OCI-LY1 (cell line): ENCODE measurements around the gene LPAR5.

Experiments used
- H2AFZ ChIP-seq: fragments of 200-600 bp; sonication (generic), shearing (Covaris generic); 2 replicates; pipeline ENCODE4 v1.6.0; 2014; ENCODE audit warnings: antibody characterized with exemption, mild to moderate bottlenecking, low read length
- H3F3A ChIP-seq: fragments of 200-600 bp; sonication (generic), shearing (Covaris generic); 2 replicates; pipeline ENCODE4 v1.6.0; 2014; ENCODE audit warnings: mild to moderate bottlenecking, antibody characterized with exemption, low read length, moderate library complexity; ENCODE audit not compliant: insufficient read depth
- H3K27ac ChIP-seq: fragments of 200-600 bp; sonication (generic); 2 replicates; pipeline ENCODE4 v1.5.1; 2014; ENCODE audit warnings: low read length, mixed run types, mild to moderate bottlenecking, low read depth; ENCODE audit not compliant: poor library complexity, severe bottlenecking
- H3K27me3 ChIP-seq: fragments of 200-600 bp; sonication (generic); 2 replicates; pipeline ENCODE4 v1.6.0; 2014; ENCODE audit warnings: antibody characterized with exemption, mild to moderate bottlenecking, low read length, moderate library complexity; ENCODE audit not compliant: insufficient read depth
- H3K36me3 ChIP-seq: fragments of 200-600 bp; sonication (generic); 2 replicates; pipeline ENCODE4 v1.6.1; 2014; ENCODE audit warnings: mild to moderate bottlenecking, antibody characterized with exemption, low read length, moderate library complexity, mixed read lengths; ENCODE audit not compliant: insufficient read depth
- H3K4me1 ChIP-seq: fragments of 200-600 bp; sonication (generic); 2 replicates; pipeline ENCODE4 v1.5.1; 2014; ENCODE audit warnings: mild to moderate bottlenecking, low read length, moderate library complexity; ENCODE audit not compliant: insufficient read depth, severe bottlenecking
- H3K4me2 ChIP-seq: fragments of 200-600 bp; sonication (generic), shearing (Covaris generic); 2 replicates; pipeline ENCODE4 v1.6.1; 2014; ENCODE audit warnings: low read length
- H3K4me3 ChIP-seq: fragments of 200-600 bp; sonication (generic); 2 replicates; pipeline ENCODE4 v1.5.1; 2014; ENCODE audit warnings: low read length, low read depth, mild to moderate bottlenecking, mixed read lengths; ENCODE audit not compliant: poor library complexity, severe bottlenecking
- H3K79me2 ChIP-seq: fragments of 200-600 bp; shearing (Covaris generic); 2 replicates; pipeline ENCODE4 v1.6.1; 2016; ENCODE audit warnings: mixed run types, low read length, mixed read lengths; ENCODE audit not compliant: insufficient read depth
- H3K9ac ChIP-seq: fragments of 200-600 bp; sonication (generic), shearing (Covaris generic); 2 replicates; pipeline ENCODE4 v1.6.1; 2014; ENCODE audit warnings: mild to moderate bottlenecking, low read length, mixed read lengths
- H3K9me2 ChIP-seq: fragments of 200-600 bp; sonication (generic), shearing (Covaris generic); 2 replicates; pipeline ENCODE4 v1.6.1; 2014; ENCODE audit warnings: low read depth, mild to moderate bottlenecking, low read length, mixed read lengths
- H3K9me3 ChIP-seq: fragments of 200-600 bp; shearing (Covaris generic); 2 replicates; pipeline ENCODE4 v1.6.1; 2014; ENCODE audit warnings: low read length, mixed read lengths
- H4K20me1 ChIP-seq: fragments of 200-600 bp; sonication (generic), shearing (Covaris generic); 2 replicates; pipeline ENCODE4 v1.6.0; 2016; ENCODE audit warnings: mild to moderate bottlenecking, low read length; ENCODE audit not compliant: insufficient read depth
- CTCF ChIP-seq: fragments of 200-600 bp; sonication (generic), shearing (Covaris generic); IDR thresholded peaks from 2 replicates; pipeline ENCODE4 v1.5.1; 2017; ENCODE audit warnings: mild to moderate bottlenecking, antibody characterized with exemption, low read length, moderate library complexity, mixed read lengths
- EZH2 ChIP-seq: fragments of 200-600 bp; sonication (generic), shearing (Covaris generic); IDR thresholded peaks from 2 replicates; pipeline ENCODE4 v1.8.0; 2017; ENCODE audit warnings: borderline replicate concordance, mixed run types, mild to moderate bottlenecking, antibody characterized with exemption, low read length, moderate library complexity, mixed read lengths

LPAR5 gene

GRCh38 chr12:6575648-6576047, 60.1 kb downstream of the LPAR5 start:
- no peak overlapping the region for H3K9ac ChIP-seq
- no peaks in the 10 kb centered on the region for H3K4me1 ChIP-seq
- H2AFZ ChIP-seq = no peak overlapping the region
- no peak overlapping the region for H3K4me2 ChIP-seq
- no peaks in the 10 kb centered on the region for H4K20me1 ChIP-seq
- no peak overlapping the region for H3K4me3 ChIP-seq
- TF ChIP-seq CTCF (no peak), EZH2 (no peak)
- no peaks in the 10 kb centered on the region for H3K79me2 ChIP-seq
- no peaks in the 10 kb centered on the region for H3K27me3 ChIP-seq
- no peaks in the 10 kb centered on the region for H3K9me2 ChIP-seq
- H3K36me3 ChIP-seq = peaks cover 85% of the 10 kb centered on the region
- 0 out of 2 replicates have a peak, but pooled peaks cover 5% of the 10 kb centered on the region for H3F3A ChIP-seq
- no peak overlapping the region for H3K27ac ChIP-seq
- no peaks in the 10 kb centered on the region for H3K9me3 ChIP-seq

DNA sequence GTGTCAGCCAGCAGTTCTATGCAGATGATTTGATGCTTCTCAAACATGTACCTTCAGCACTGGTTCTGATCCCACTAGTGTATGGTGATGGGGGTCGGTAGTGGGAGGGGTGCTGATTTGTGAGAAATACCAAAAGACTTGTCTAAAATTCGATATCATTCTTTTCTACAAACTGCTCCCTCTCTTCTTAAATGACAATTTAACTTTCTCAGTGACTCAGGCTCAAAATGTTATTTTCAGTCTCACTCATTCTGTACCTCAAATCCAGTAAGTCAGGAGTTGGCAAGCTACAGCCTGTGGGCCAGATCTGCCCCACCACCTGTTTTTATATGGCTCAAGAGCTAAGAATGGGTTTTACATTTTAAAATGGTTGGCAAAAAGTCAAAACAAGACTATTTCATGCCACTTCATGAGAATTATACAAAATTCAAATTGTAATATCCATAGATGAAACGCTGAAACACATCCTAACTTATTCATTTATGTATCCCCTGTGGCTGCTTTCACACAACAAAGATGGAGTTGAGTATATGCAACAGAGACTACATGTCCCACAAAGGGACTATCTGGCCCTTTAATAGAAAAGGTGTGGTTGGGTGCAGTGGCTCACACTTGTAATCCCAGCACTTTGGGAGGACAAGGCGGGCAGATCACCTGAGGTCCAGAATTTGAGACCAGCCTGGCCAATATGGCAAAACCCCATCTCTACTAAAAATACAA, 61.0 kb downstream of the LPAR5 start:
- no peaks in the 10 kb centered on the region for H3K79me2 ChIP-seq
- H3K9ac ChIP-seq = no peak overlapping the region
- no peak overlapping the region for H3K27ac ChIP-seq
- H3K9me2 ChIP-seq = no peaks in the 10 kb centered on the region
- H3F3A ChIP-seq = peaks cover 9% of the 10 kb centered on the region; the same call in 1 of the 2 replicates
- H3K9me3 ChIP-seq = no peaks in the 10 kb centered on the region
- no peaks in the 10 kb centered on the region for H3K27me3 ChIP-seq
- H3K4me1 ChIP-seq = no peaks in the 10 kb centered on the region
- no peak overlapping the region for H3K4me3 ChIP-seq
- H4K20me1 ChIP-seq = no peaks in the 10 kb centered on the region
- H2AFZ ChIP-seq = no peak overlapping the region
- H3K4me2 ChIP-seq = no peak overlapping the region
- H3K36me3 ChIP-seq = peaks cover 86% of the 10 kb centered on the region
- TF ChIP-seq EZH2 = no peak
- no peak for TF ChIP-seq CTCF

GRCh38 chr12:6573001-6573400, 62.8 kb downstream of the LPAR5 start:
- Histone ChIP-seq H3K9me3 (no peaks in the 10 kb centered on the region), H3K4me1 (peaks cover 12% of the 10 kb centered on the region), H2AFZ (no peak overlapping the region), H3F3A (peaks cover 10% of the 10 kb centered on the region; the same call in 1 of the 2 replicates), H4K20me1 (no peaks in the 10 kb centered on the region), H3K79me2 (no peaks in the 10 kb centered on the region), H3K4me3 (no peak overlapping the region), H3K4me2 (no peak overlapping the region), H3K9ac (no peak overlapping the region), H3K27ac (no peak overlapping the region), H3K36me3 (peaks cover 78% of the 10 kb centered on the region), H3K9me2 (no peaks in the 10 kb centered on the region), H3K27me3 (no peaks in the 10 kb centered on the region)
- TF ChIP-seq CTCF (no peak), EZH2 (no peak)
